Measurements from ENCODE around the gene PTCH2. TPM values are rescaled to one million over a fixed set of nuclear protein-coding genes. Genes with fewer than 3 reads are reported as not detected.

The PTCH2 gene
- total RNA-seq, 1 experiment from 2014 or later = 0.74 TPM

DNA sequence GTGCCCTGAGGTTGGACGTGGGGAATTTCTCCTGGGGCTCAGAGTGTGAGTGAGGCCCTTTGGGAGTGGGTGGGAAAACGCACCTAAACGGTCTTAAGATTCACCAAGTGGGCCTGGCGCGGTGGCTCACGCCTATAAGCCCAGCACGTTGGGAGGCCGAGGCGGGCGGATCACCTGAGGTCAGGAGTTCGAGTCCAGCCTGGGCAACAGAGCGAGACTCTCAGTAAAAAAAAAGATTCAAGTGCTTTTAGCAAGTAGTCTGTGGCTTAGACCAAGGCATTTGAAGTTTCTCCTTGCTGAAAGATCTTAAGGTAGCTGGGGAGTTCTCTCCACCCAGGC lies 66.4 kb downstream of the PTCH2 start:
- CTCF ChIA-PET = no interaction called here
- Histone ChIP-seq H3K9me3 (ENCODE audit: control insufficient read depth, insufficient read depth, low read depth, low read length) (no peaks in the 10 kb centered on the region), H3K27ac (ENCODE audit: low read length) (peak overlapping the region; percentile 92), H3K36me3 (ENCODE audit: control insufficient read depth, insufficient read depth, low read length) (peaks cover 17% of the 10 kb centered on the region; the same call in 1 of the 2 replicates), H3K4me3 (ENCODE audit: low read depth in 2 of 2, low read length in 2 of 2) (peak overlapping the region; percentile 84 to 91), H3K27me3 (ENCODE audit: control insufficient read depth, insufficient read depth, low read length) (no peaks in the 10 kb centered on the region), H3K4me1 (ENCODE audit: control insufficient read depth, insufficient read depth, low read length) (peaks cover 10% of the 10 kb centered on the region)
- POLR2A ChIA-PET = interaction anchor here (0.7 kb wide), 1 partner anchor 23 kb away, joined by 3 read pairs; no protein-coding TSS in a partner anchor
- ATAC-seq = no peak
- intact Hi-C loops (cut with micrococcal nuclease; ENCODE audit: unreplicated experiment) (no loop called here), in situ Hi-C loops (cut with HindIII; ENCODE audit: low pct_unique_long_range_greater_than_20kb, low sequenced_read_pairs) (no loop called here)
- BruUV-seq (replicated peaks) = no TSS peak
- no peak for TF ChIP-seq TCF7L2 (IDR thresholded peaks at IDR 0.05; ENCODE audit: low read depth, low read length)
- TF ChIP-seq, protein P1, sequence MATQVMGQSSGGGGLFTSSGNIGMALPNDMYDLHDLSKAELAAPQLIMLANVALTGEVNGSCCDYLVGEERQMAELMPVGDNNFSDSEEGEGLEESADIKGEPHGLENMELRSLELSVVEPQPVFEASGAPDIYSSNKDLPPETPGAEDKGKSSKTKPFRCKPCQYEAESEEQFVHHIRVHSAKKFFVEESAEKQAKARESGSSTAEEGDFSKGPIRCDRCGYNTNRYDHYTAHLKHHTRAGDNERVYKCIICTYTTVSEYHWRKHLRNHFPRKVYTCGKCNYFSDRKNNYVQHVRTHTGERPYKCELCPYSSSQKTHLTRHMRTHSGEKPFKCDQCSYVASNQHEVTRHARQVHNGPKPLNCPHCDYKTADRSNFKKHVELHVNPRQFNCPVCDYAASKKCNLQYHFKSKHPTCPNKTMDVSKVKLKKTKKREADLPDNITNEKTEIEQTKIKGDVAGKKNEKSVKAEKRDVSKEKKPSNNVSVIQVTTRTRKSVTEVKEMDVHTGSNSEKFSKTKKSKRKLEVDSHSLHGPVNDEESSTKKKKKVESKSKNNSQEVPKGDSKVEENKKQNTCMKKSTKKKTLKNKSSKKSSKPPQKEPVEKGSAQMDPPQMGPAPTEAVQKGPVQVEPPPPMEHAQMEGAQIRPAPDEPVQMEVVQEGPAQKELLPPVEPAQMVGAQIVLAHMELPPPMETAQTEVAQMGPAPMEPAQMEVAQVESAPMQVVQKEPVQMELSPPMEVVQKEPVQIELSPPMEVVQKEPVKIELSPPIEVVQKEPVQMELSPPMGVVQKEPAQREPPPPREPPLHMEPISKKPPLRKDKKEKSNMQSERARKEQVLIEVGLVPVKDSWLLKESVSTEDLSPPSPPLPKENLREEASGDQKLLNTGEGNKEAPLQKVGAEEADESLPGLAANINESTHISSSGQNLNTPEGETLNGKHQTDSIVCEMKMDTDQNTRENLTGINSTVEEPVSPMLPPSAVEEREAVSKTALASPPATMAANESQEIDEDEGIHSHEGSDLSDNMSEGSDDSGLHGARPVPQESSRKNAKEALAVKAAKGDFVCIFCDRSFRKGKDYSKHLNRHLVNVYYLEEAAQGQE (IDR thresholded peaks at IDR 0.05; ENCODE audit: insufficient read depth in 1 of 2, low read depth in 2 of 2, low read length in 1 of 2) = no peak; a peak in 1 of 4 replicates
- TF ChIP-seq SIN3A (IDR thresholded peaks at IDR 0.05; ENCODE audit: borderline replicate concordance, insufficient read depth, low read depth, low read length) = no peak
- TF ChIP-seq, protein P2, sequence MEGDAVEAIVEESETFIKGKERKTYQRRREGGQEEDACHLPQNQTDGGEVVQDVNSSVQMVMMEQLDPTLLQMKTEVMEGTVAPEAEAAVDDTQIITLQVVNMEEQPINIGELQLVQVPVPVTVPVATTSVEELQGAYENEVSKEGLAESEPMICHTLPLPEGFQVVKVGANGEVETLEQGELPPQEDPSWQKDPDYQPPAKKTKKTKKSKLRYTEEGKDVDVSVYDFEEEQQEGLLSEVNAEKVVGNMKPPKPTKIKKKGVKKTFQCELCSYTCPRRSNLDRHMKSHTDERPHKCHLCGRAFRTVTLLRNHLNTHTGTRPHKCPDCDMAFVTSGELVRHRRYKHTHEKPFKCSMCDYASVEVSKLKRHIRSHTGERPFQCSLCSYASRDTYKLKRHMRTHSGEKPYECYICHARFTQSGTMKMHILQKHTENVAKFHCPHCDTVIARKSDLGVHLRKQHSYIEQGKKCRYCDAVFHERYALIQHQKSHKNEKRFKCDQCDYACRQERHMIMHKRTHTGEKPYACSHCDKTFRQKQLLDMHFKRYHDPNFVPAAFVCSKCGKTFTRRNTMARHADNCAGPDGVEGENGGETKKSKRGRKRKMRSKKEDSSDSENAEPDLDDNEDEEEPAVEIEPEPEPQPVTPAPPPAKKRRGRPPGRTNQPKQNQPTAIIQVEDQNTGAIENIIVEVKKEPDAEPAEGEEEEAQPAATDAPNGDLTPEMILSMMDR (IDR thresholded peaks at IDR 0.05) = no peak
- TF ChIP-seq POLR2AphosphoS5 (IDR thresholded peaks at IDR 0.05; ENCODE audit: low read depth, low read length) = no peak
- DNase-seq (ENCODE audit: low read depth, low spot score) = no peak

DNA sequence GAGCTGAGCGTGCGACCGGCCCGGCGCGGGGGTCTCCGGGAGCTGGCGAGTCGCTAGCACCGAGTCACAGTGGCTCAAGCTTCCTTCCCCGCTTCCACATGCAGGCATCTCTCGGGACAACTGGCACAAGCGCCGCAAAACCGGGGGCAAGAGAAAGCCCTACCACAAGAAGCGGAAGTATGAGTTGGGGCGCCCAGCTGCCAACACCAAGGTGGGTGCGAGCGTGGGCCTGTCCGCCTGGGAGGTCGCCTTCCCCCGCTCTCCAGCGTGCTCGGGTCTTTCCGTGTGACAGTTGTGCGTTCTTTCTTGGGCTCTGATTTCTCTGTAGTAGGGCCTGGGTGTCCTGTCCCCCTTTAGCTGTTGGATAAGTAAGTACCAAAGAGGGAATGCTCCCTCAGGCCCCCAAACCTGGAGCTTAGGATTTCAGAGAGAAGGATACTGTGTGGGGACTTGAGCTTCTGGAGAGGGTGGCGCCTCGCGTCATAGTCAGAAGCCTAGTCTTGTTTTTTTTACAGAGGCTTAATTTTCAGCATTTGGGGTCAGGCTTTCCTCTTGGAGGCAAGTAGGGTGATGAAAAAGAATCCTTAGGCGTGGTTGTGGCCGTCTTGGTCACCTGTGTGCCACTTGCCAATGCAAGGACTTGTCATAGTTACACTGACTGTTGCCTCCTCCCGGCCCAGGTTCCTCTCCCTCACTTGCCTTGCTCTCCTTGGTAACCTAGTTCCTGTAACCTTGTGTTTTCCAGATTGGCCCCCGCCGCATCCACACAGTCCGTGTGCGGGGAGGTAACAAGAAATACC lies 66.9 kb downstream of the PTCH2 start:
- Histone ChIP-seq H3K9me3 (ENCODE audit: control insufficient read depth, insufficient read depth, low read depth, low read length) (no peaks in the 10 kb centered on the region), H3K27me3 (ENCODE audit: control insufficient read depth, insufficient read depth, low read length) (no peaks in the 10 kb centered on the region), H3K36me3 (ENCODE audit: control insufficient read depth, insufficient read depth, low read length) (peaks cover 17% of the 10 kb centered on the region; the same call in 1 of the 2 replicates), H3K27ac (ENCODE audit: low read length) (peak overlapping the region; percentile 92), H3K4me1 (ENCODE audit: control insufficient read depth, insufficient read depth, low read length) (peaks cover 10% of the 10 kb centered on the region), H3K4me3 (ENCODE audit: low read depth in 2 of 2, low read length in 2 of 2) (peak overlapping the region; percentile 84 to 91)
- intact Hi-C loops (cut with micrococcal nuclease; ENCODE audit: unreplicated experiment) = no loop called here
- in situ Hi-C loops (cut with HindIII; ENCODE audit: low pct_unique_long_range_greater_than_20kb, low sequenced_read_pairs) = no loop called here
- TF ChIP-seq, protein P1 (IDR thresholded peaks at IDR 0.05; ENCODE audit: insufficient read depth in 1 of 2, low read depth in 2 of 2, low read length in 1 of 2) = peak in 1 of 2 experiments; percentile 5; a peak in 1 of 4 replicates
- no peak for TF ChIP-seq POLR2AphosphoS5 (IDR thresholded peaks at IDR 0.05; ENCODE audit: low read depth, low read length)
- CTCF ChIA-PET = no interaction called here
- no peak for DNase-seq (ENCODE audit: low read depth, low spot score)
- no peak for ATAC-seq
- TSS peak; percentile 82 for BruUV-seq (replicated peaks)
- POLR2A ChIA-PET = interaction anchor here (0.6 to 1.6 kb wide), 6 partner anchors 16 to 54 kb away, joined by 3 to 12 read pairs (median 4); no protein-coding TSS in a partner anchor

All from Panc1 (cell line).